Subcutaneous abdominal adipose tissue (tissue), 5 donors: ENCODE results near the gene ACKR4.
"Not testable (repeated sequence)": the region's sequence is repeated elsewhere in the genome, so short reads cannot be mapped to it uniquely, and the experiment has no call there.

Experiments
- H3K27ac ChIP-seq: one replicate; pipeline ENCODE4 v1.7.0; 2013; ENCODE audit warnings: low read depth, mild to moderate bottlenecking, inconsistent platforms, low read length, moderate library complexity
- H3K27me3 ChIP-seq, 5 donors: one replicate each; pipeline ENCODE4 v1.7.0; 2013; ENCODE audit warnings: low read length in 5 of 5, inconsistent platforms in 1 of 5; ENCODE audit not compliant: control insufficient read depth in 5 of 5, insufficient read depth in 4 of 5
- H3K36me3 ChIP-seq, 5 donors: one replicate each; pipeline ENCODE4 v1.7.0; 2013; ENCODE audit warnings: low read length in 5 of 5; ENCODE audit not compliant: control insufficient read depth in 5 of 5, insufficient read depth in 5 of 5
- H3K4me1 ChIP-seq, 5 donors: one replicate each; pipeline ENCODE4 v1.7.0; 2013; ENCODE audit warnings: low read length in 5 of 5, mild to moderate bottlenecking in 3 of 5, moderate library complexity in 1 of 5; ENCODE audit not compliant: control insufficient read depth in 5 of 5, insufficient read depth in 5 of 5
- H3K4me3 ChIP-seq, 5 donors: one replicate each; pipeline ENCODE4 v1.7.0; 2013; ENCODE audit warnings: low read length in 5 of 5, low read depth in 1 of 5
- H3K9ac ChIP-seq, 5 donors: one replicate each; pipeline ENCODE4 v1.7.0; 2013; ENCODE audit warnings: low read length in 5 of 5, mild to moderate bottlenecking in 4 of 5, moderate library complexity in 3 of 5
- H3K9me3 ChIP-seq, 5 donors: one replicate each; pipeline ENCODE4 v1.7.0; 2013; ENCODE audit warnings: low read length in 5 of 5; ENCODE audit not compliant: control insufficient read depth in 5 of 5
- donor health status: healthy.
- donor health status: healthy.
- donor health status: healthy.
- donor health status: healthy.
- donor health status: healthy.

The ACKR4 gene

GRCh38 chr3:132606620-132607019, 9.6 kb downstream of the ACKR4 start:
- not testable (repeated sequence) for H3K9ac ChIP-seq, H3K4me1 ChIP-seq, H3K9me3 ChIP-seq, H3K4me3 ChIP-seq, H3K27me3 ChIP-seq, H3K27ac ChIP-seq
- H3K36me3 ChIP-seq: peaks cover 3 to 17% (median 12%) of the 10 kb centered on the region in 5 donors

- not testable (repeated sequence) for H3K4me1 ChIP-seq, H3K27ac ChIP-seq, H3K4me3 ChIP-seq, H3K9me3 ChIP-seq, H3K9ac ChIP-seq, H3K27me3 ChIP-seq
- peaks cover 0 to 15% (median 12%) of the 10 kb centered on the region in 5 donors for H3K36me3 ChIP-seq
Observed at GRCh38 chr3:132615301-132615700, 18.2 kb downstream of the ACKR4 start.

GRCh38 chr3:132615881-132616280, 18.8 kb downstream of the ACKR4 start:
- peaks cover 0 to 3% (median 0%) of the 10 kb centered on the region in 5 donors for H3K9me3 ChIP-seq
- no peaks in the 10 kb centered on the region for H3K27me3 ChIP-seq
- no peak overlapping the region for H3K27ac ChIP-seq
- no peak overlapping the region for H3K9ac ChIP-seq
- peaks cover 0 to 19% (median 12%) of the 10 kb centered on the region in 5 donors for H3K36me3 ChIP-seq
- H3K4me3 ChIP-seq: no peak overlapping the region
- no peaks in the 10 kb centered on the region for H3K4me1 ChIP-seq

- H3K4me1 ChIP-seq: no peaks in the 10 kb centered on the region
- peaks cover 0 to 8% (median 0%) of the 10 kb centered on the region in 5 donors for H3K9me3 ChIP-seq
- H3K27ac ChIP-seq: no peak overlapping the region
- no peak overlapping the region for H3K9ac ChIP-seq
- H3K36me3 ChIP-seq: peaks cover 0 to 24% (median 18%) of the 10 kb centered on the region in 5 donors
- no peaks in the 10 kb centered on the region for H3K27me3 ChIP-seq
- no peak overlapping the region for H3K4me3 ChIP-seq
Observed at GRCh38 chr3:132616780-132617179, 19.7 kb downstream of the ACKR4 start.

- Histone ChIP-seq H3K27me3 (no peaks in the 10 kb centered on the region), H3K9ac (no peak overlapping the region), H3K9me3 (peaks cover 0 to 8% (median 0%) of the 10 kb centered on the region in 5 donors), H3K27ac (no peak overlapping the region), H3K36me3 (peaks cover 13 to 27% (median 24%) of the 10 kb centered on the region in 5 donors), H3K4me3 (no peak overlapping the region), H3K4me1 (peaks cover 0 to 6% (median 0%) of the 10 kb centered on the region in 5 donors)
Observed at GRCh38 chr3:132622148-132622547, 25.1 kb downstream of the ACKR4 start.

GRCh38 chr3:132622761-132623160, 25.7 kb downstream of the ACKR4 start:
- peaks cover 0 to 8% (median 0%) of the 10 kb centered on the region in 5 donors for H3K9me3 ChIP-seq
- H3K4me1 ChIP-seq: peaks cover 0 to 6% (median 0%) of the 10 kb centered on the region in 5 donors
- H3K27me3 ChIP-seq: no peaks in the 10 kb centered on the region
- H3K4me3 ChIP-seq: no peak overlapping the region
- no peak overlapping the region for H3K27ac ChIP-seq
- peaks cover 16 to 32% (median 25%) of the 10 kb centered on the region in 5 donors for H3K36me3 ChIP-seq
- H3K9ac ChIP-seq: no peak overlapping the region

- H3K27me3 ChIP-seq: no peaks in the 10 kb centered on the region
- H3K9ac ChIP-seq: no peak overlapping the region
- peaks cover 16 to 37% (median 26%) of the 10 kb centered on the region in 5 donors for H3K36me3 ChIP-seq
- H3K4me3 ChIP-seq: no peak overlapping the region
- peaks cover 0 to 11% (median 6%) of the 10 kb centered on the region in 5 donors for H3K4me1 ChIP-seq
- peaks cover 0 to 8% (median 0%) of the 10 kb centered on the region in 5 donors for H3K9me3 ChIP-seq
- H3K27ac ChIP-seq: no peak overlapping the region
Observed at GRCh38 chr3:132623646-132624045, 26.6 kb downstream of the ACKR4 start.

- H3K36me3 ChIP-seq: peaks cover 16 to 36% (median 26%) of the 10 kb centered on the region in 5 donors
- no peak overlapping the region for H3K4me3 ChIP-seq
- H3K27me3 ChIP-seq: no peaks in the 10 kb centered on the region
- H3K9ac ChIP-seq: no peak overlapping the region
- H3K27ac ChIP-seq: no peak overlapping the region
- peaks cover 0 to 8% (median 0%) of the 10 kb centered on the region in 5 donors for H3K9me3 ChIP-seq
- peaks cover 0 to 12% (median 6%) of the 10 kb centered on the region in 5 donors for H3K4me1 ChIP-seq
Observed at GRCh38 chr3:132624790-132625189, 27.7 kb downstream of the ACKR4 start.

- peaks cover 0 to 8% (median 0%) of the 10 kb centered on the region in 5 donors for H3K9me3 ChIP-seq
- H3K9ac ChIP-seq: no peak overlapping the region
- H3K27me3 ChIP-seq: no peaks in the 10 kb centered on the region
- H3K27ac ChIP-seq: no peak overlapping the region
- H3K4me3 ChIP-seq: no peak overlapping the region
- H3K4me1 ChIP-seq: peaks cover 0 to 12% (median 6%) of the 10 kb centered on the region in 5 donors
- H3K36me3 ChIP-seq: peaks cover 16 to 32% (median 26%) of the 10 kb centered on the region in 5 donors
Observed at GRCh38 chr3:132625613-132626012, 28.5 kb downstream of the ACKR4 start.

GRCh38 chr3:132626955-132627354, 29.9 kb downstream of the ACKR4 start:
- no peaks in the 10 kb centered on the region for H3K27me3 ChIP-seq
- H3K4me1 ChIP-seq: peaks cover 0 to 12% (median 6%) of the 10 kb centered on the region in 5 donors
- H3K36me3 ChIP-seq: peaks cover 16 to 25% (median 23%) of the 10 kb centered on the region in 5 donors
- H3K27ac ChIP-seq: no peak overlapping the region
- no peak overlapping the region for H3K4me3 ChIP-seq
- no peaks in the 10 kb centered on the region for H3K9me3 ChIP-seq
- no peak overlapping the region for H3K9ac ChIP-seq
